HG02798 (cell line): ENCODE data around the gene RPA3.

Experiments used
- ATAC-seq: cut with Tn5 transposase; IDR thresholded peaks from one replicate; pipeline ENCODE4 v1.9.1; 2021; ENCODE audit warnings: mild to moderate bottlenecking; ENCODE audit not compliant: unreplicated experiment, poor library complexity

Gene RPA3

GRCh38 chr7:7718492-7718891 lies at the start of gene RPA3:
Gene RPA3 (minus strand): TSS chr7:7718607. CDS start chr7:7640418, 78,189 bp downstream.
- no peak for ATAC-seq

DNA sequence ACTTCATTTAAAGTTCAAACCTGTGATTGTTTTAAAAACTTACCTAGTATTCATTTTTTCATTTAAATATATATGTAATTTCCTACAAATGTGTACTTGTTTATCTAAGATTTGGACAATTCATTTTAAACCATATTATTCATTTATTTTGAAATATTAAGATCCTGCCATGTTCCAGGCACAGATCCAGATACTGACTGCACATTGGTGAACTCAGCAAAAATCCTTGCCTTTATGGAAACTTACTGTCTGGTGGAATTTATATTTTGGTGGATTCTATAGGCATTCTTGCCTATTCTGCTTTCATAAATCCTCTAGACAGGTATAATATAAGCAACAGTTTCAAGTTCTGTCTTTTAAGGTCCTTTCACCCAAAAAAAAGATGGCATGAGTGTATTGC lies 48.3 kb upstream of the RPA3 start:
- no peak for ATAC-seq

DNA sequence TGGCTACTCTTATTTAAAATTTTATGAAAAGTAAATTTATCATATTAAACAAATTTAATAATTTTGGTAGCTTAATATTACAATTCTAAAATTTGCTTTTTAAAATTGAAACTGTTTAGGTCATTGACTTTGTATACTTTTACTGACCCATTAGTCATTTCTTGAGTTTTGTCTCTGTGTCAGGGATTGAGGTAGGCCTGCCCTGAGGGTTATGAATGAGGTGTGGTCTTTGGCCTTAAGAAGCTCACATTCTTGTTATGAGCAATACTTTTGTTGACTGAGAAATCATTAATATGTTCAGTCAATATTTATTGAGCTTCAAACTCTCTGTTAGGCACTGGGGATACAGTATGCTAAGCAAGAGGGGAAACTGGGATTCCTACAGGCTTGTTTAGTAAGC lies 47.0 kb upstream of the RPA3 start:
- ATAC-seq: no peak

DNA sequence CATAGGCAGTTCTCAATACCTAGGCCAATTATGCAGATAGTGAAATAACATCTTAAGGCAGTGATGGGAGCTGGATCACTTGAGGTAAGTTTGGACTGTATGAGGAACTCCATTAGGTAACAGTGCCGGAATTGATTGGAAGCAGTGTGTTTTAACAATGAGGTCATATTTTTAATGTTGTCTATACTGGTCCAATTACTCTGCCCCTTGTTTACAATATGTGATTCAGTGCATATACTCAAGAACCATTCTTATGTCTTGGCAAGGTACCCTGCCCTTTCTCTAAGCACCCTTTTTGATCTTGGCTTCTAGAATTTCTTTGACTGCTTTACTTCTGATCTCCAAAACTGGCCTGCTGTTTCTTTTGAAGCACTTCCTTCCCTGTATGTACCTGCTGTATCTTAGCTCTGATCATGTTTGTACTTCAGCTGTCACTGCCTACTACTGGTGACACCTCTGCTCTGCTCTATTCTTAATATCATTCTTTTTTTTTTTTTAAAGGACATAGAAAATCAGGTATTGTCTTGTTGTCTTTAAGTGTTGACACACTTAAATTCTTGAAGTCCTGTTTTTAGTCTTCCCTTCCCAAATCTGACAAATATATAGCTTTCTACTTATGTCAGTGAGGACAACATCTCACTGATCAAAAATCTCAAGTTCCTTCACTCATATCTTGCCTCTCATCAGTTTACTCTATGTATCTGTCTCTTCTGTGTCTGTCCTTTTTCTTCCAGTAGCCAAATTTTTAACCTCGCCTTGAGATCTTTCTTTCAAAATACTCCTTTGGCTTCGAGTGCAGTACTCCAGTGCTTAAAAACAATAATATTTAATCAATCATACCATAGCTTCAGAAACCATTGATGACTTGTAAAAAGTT lies 46.4 kb upstream of the RPA3 start:
- ATAC-seq: no peak

- peak; percentile 72 for ATAC-seq
These were observed 43.8 kb upstream of the RPA3 start for GRCh38 chr7:7761974-7762779.

- peak; percentile 22 for ATAC-seq
These were observed 43.0 kb upstream of the RPA3 start for GRCh38 chr7:7761340-7761973.

GRCh38 chr7:7757576-7757975 lies 39.2 kb upstream of the RPA3 start:
- no peak for ATAC-seq

DNA sequence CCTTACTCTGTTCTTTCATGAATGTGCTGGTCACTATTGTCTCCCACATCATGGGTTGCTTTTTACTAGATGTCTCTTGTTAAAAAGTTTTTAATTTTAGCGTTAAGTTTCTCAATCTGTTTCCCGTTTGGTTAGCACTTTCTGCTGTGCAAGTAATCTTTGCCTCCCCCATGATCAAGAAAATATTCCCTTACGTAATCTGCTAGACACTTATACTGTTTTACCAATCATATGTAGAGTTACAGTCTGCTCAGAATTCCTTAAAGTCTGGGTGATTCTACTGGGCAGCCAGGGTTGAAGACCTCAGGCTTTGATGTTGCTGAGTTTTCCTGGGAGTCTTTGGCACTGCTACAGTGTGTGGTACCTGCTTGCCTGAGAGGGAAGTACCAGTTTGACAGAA lies 38.2 kb upstream of the RPA3 start:
- ATAC-seq: no peak

DNA sequence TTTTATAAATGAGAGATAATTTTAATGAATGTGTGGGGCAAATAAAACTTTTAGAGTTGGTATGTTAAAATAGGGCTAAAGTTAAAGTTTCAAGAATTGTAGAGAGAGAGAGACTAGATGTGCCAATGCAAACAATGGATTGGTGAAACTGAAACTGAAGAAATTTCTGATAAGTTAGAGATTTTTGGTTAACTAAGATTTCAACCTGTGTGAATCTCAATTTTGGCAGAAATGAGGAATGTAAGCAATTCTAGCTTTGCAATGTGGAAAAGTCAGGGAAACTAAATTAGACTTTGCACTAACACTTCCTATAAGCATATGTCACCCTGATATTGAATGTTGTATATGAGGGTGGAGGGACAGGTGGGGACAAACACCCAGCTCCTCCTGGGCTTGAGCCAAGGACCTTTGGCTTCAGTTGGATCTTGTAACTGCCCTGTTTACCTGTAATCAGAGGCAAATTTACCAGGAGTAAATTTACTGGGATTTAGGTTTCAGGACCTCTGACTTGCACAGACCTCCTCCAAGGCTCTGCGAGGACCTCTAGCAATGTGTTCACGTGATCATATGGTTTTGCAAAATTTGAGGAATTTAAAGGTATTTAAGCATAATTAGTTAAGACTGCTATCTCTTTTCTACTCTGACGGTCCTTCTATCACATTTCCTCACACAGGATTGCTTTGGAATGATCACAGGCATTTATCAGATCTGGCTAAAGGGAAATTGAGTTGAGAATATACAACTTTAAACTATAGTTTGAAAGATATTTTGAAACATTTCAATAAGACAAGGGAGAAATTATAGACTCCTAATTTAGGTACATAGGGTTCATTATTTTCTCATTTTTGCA lies 33.1 kb upstream of the RPA3 start:
- ATAC-seq: no peak

GRCh38 chr7:7750571-7751242 lies 32.3 kb upstream of the RPA3 start:
- no peak for ATAC-seq

- no peak for ATAC-seq
These were observed 28.1 kb upstream of the RPA3 start for GRCh38 chr7:7746458-7746857.

DNA sequence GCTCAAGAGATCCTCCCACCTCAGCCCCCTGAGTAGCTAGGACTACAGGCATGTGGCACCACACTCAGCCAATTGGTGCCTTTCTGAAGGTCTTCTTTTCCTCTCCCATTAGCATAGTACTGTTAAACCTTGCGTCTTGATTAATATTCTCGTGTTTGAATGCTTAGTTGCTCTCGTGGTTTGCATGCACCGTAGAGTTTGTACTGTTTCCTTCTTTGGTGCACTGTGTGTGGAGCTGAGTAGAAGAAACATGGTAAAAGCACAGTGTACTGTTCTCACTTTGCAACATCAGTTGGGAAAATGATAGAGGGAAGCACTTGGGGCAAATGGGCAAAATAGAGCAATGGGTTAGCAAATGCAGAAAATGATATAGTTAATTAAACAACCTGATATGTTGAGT lies 27.6 kb upstream of the RPA3 start:
- ATAC-seq: no peak

- ATAC-seq: no peak
These were observed 26.9 kb upstream of the RPA3 start for GRCh38 chr7:7745258-7745657.

GRCh38 chr7:7742223-7742622 lies 23.8 kb upstream of the RPA3 start:
- no peak for ATAC-seq

GRCh38 chr7:7740037-7740355 lies 21.6 kb upstream of the RPA3 start:
- peak; percentile 23 for ATAC-seq

- peak; percentile 88 for ATAC-seq
These were observed 21.0 kb upstream of the RPA3 start for GRCh38 chr7:7739204-7740036.

DNA sequence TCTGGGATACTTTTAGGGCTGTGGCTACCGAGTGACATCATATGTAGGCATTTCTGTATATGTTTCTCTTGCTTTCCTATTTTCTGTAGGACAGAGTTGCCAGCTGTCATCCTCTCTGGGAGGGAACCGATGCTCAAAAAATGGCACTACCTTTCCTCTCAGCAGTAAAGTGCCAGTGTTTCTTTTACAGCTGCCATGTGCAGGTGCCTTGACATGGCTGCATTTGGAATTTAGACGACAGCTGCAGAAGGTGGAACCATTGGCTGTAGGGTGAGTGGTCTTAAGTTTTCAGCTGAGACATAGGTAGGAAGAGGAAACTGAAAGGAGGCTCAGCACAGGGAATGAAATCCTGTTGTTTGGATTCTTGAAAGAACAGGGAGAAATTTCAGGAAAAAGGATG lies 20.2 kb upstream of the RPA3 start:
- ATAC-seq: no peak

DNA sequence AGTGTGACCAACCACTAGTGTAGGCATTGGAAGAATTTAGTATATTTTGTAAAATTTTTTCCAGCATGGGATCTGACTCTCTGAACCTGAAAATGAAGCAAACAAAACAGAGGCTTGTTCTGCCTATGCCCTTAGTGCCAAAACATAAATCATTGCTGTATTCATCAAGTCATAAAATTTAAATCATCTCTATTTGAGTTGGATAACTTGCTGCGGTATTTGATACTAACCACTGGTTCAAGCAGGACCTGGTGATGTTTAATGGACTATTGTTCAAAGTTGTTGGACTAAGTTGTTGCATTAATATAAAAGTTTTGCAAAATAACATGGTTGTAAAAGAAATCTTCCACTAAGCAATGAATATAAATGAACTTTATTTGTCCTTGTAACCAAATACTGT lies 19.8 kb upstream of the RPA3 start:
- no peak for ATAC-seq

DNA sequence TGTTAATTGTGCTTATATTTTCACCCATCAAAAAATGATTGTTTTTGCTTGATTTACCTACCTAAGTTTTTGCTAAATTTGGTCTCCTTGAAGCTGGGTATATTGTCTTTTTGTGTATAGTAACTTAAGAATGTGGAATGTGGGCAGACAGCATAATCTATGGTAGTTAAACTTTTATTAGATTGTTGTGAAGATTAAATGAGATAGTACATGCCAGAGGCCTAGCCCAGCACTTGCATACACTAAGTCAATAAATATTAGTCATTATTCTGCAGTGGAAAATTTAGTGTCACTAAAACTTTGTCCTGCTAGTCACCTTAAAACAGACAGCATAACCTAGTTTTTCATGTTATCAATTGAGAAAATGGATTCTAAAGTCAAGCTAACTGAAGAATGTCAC lies 19.3 kb upstream of the RPA3 start:
- ATAC-seq: no peak
